NT2/D1 (cell line): ENCODE results near the gene CYRIA.

Experiments used
- SUZ12 ChIP-seq: IDR thresholded peaks from 2 replicates; pipeline ENCODE4 v1.6.1; 2011; ENCODE audit not compliant: insufficient read length, insufficient read depth; ENCODE audit errors: extremely low read depth
- YY1 ChIP-seq: IDR thresholded peaks from 2 replicates; pipeline ENCODE4 v1.6.1; 2011; ENCODE audit not compliant: insufficient read length, insufficient read depth
- ZNF274 ChIP-seq: IDR thresholded peaks from 2 replicates; pipeline ENCODE4 v1.6.1; 2011; ENCODE audit warnings: mild to moderate bottlenecking, low read depth, low read length

GRCh38 chr2:16640001-16640700, 25.5 kb downstream of the CYRIA start:
- no peak for TF ChIP-seq ZNF274
- TF ChIP-seq YY1: no peak
- TF ChIP-seq SUZ12: no peak
